Measurements from ENCODE around the gene LAYN.

DNA sequence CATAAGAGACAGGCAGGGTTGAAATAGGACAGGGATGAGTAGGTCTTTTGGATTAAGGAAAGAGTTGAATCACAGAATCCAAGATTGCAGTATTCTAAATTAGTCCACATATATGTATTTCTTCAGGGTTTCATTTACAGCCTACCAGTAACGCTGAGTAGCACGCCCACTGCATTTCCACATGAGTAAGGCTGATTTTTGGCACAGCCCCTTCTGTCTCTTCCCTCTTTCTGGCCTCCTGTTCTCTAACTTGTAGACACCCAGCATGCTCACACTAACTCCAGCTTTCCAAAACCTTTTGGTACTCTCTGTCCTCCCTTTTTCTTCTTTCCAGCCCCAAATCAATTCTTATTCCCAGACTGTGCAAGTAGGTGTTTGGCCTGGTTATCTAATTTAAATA is 58.0 kb downstream of the LAYN start:
- TF ChIP-seq, protein P1, sequence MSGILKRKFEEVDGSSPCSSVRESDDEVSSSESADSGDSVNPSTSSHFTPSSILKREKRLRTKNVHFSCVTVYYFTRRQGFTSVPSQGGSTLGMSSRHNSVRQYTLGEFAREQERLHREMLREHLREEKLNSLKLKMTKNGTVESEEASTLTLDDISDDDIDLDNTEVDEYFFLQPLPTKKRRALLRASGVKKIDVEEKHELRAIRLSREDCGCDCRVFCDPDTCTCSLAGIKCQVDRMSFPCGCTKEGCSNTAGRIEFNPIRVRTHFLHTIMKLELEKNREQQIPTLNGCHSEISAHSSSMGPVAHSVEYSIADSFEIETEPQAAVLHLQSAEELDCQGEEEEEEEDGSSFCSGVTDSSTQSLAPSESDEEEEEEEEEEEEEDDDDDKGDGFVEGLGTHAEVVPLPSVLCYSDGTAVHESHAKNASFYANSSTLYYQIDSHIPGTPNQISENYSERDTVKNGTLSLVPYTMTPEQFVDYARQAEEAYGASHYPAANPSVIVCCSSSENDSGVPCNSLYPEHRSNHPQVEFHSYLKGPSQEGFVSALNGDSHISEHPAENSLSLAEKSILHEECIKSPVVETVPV (CRISPR knock-in tag; IDR thresholded peaks at IDR 0.05): no peak
- TF ChIP-seq, protein P2, sequence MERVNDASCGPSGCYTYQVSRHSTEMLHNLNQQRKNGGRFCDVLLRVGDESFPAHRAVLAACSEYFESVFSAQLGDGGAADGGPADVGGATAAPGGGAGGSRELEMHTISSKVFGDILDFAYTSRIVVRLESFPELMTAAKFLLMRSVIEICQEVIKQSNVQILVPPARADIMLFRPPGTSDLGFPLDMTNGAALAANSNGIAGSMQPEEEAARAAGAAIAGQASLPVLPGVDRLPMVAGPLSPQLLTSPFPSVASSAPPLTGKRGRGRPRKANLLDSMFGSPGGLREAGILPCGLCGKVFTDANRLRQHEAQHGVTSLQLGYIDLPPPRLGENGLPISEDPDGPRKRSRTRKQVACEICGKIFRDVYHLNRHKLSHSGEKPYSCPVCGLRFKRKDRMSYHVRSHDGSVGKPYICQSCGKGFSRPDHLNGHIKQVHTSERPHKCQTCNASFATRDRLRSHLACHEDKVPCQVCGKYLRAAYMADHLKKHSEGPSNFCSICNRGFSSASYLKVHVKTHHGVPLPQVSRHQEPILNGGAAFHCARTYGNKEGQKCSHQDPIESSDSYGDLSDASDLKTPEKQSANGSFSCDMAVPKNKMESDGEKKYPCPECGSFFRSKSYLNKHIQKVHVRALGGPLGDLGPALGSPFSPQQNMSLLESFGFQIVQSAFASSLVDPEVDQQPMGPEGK (CRISPR knock-in tag; IDR thresholded peaks at IDR 0.05; ENCODE audit: borderline replicate concordance): no peak
- no peak for TF ChIP-seq OSR1 (CRISPR knock-in tag; IDR thresholded peaks at IDR 0.05)
- no peak for TF ChIP-seq ARNTL (CRISPR knock-in tag; IDR thresholded peaks at IDR 0.05; ENCODE audit: borderline replicate concordance, low read depth)
- no peak for TF ChIP-seq ZNF565 (CRISPR knock-in tag; conservative IDR thresholded peaks at IDR 0.05; ENCODE audit: low read depth)
- no peak for TF ChIP-seq SNAI2 (CRISPR knock-in tag; IDR thresholded peaks at IDR 0.05)
- no peak for TF ChIP-seq TOX (CRISPR knock-in tag; IDR thresholded peaks at IDR 0.05; ENCODE audit: borderline replicate concordance)
- no peak for TF ChIP-seq ZNF8 (CRISPR knock-in tag; IDR thresholded peaks at IDR 0.05)
- no peak for TF ChIP-seq ZFP3 (CRISPR knock-in tag; IDR thresholded peaks at IDR 0.05)
- no peak for TF ChIP-seq CSDC2 (CRISPR knock-in tag; IDR thresholded peaks at IDR 0.05)
- no peak for TF ChIP-seq ZFP30 (CRISPR knock-in tag; IDR thresholded peaks at IDR 0.05)
- TF ChIP-seq, protein P3, sequence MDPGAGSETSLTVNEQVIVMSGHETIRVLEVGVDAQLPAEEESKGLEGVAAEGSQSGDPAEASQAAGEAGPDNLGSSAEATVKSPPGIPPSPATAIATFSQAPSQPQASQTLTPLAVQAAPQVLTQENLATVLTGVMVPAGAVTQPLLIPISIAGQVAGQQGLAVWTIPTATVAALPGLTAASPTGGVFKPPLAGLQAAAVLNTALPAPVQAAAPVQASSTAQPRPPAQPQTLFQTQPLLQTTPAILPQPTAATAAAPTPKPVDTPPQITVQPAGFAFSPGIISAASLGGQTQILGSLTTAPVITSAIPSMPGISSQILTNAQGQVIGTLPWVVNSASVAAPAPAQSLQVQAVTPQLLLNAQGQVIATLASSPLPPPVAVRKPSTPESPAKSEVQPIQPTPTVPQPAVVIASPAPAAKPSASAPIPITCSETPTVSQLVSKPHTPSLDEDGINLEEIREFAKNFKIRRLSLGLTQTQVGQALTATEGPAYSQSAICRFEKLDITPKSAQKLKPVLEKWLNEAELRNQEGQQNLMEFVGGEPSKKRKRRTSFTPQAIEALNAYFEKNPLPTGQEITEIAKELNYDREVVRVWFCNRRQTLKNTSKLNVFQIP (CRISPR knock-in tag; IDR thresholded peaks at IDR 0.05; ENCODE audit: borderline replicate concordance, low read depth): no peak
